Activated T-cell treated with anti-CD3 and anti-CD28 coated beads for 4 hours (primary cell): Measurements from ENCODE around the gene NCBP3.
"Not testable (repeated sequence)": the region's sequence is repeated elsewhere in the genome, so short reads cannot be mapped to it uniquely, and the experiment has no call there.

Source experiments
- DNase-seq: peaks from one replicate; pipeline ENCODE4 v3.0.0-alpha.2; 2020

The NCBP3 gene

GRCh38 chr17:3880983-3881382 is 34.9 kb upstream of the NCBP3 start:
- DNase-seq = no peak

GRCh38 chr17:3879591-3880417 is 33.8 kb upstream of the NCBP3 start:
- no peak for DNase-seq

- DNase-seq = no peak
Observed at GRCh38 chr17:3879186-3879585, 33.1 kb upstream of the NCBP3 start.

GRCh38 chr17:3877220-3877619 is 31.2 kb upstream of the NCBP3 start:
- DNase-seq = no peak

- no peak for DNase-seq
Observed at GRCh38 chr17:3875317-3875716, 29.3 kb upstream of the NCBP3 start.

GRCh38 chr17:3873862-3874261 is 27.8 kb upstream of the NCBP3 start:
- DNase-seq = no peak

GRCh38 chr17:3870871-3871306 is 24.8 kb upstream of the NCBP3 start:
- DNase-seq = no peak

GRCh38 chr17:3867606-3868005 is 21.6 kb upstream of the NCBP3 start:
- no peak for DNase-seq

GRCh38 chr17:3867106-3867505 is 21.1 kb upstream of the NCBP3 start:
- DNase-seq = no peak

GRCh38 chr17:3866276-3866675 is 20.2 kb upstream of the NCBP3 start:
- DNase-seq = no peak

- DNase-seq = no peak
Observed at GRCh38 chr17:3865176-3865575, 19.1 kb upstream of the NCBP3 start.

- DNase-seq = no peak
Observed at GRCh38 chr17:3864534-3864933, 18.5 kb upstream of the NCBP3 start.

- DNase-seq = no peak
Observed at GRCh38 chr17:3861761-3862681, 16.0 kb upstream of the NCBP3 start.

- no peak for DNase-seq
Observed at GRCh38 chr17:3860939-3861700, 15.1 kb upstream of the NCBP3 start.

GRCh38 chr17:3859940-3860339 is 13.9 kb upstream of the NCBP3 start:
- no peak for DNase-seq

GRCh38 chr17:3857261-3858105 is 11.4 kb upstream of the NCBP3 start:
- DNase-seq = no peak

GRCh38 chr17:3854204-3854603 is 8.2 kb upstream of the NCBP3 start:
- not testable (repeated sequence) for DNase-seq

GRCh38 chr17:3852561-3852960 is 6.5 kb upstream of the NCBP3 start:
- DNase-seq = no peak

GRCh38 chr17:3851461-3852100 is 5.5 kb upstream of the NCBP3 start:
- no peak for DNase-seq

- no peak for DNase-seq
Observed at GRCh38 chr17:3848229-3848835, 2.3 kb upstream of the NCBP3 start.

- no peak for DNase-seq
Observed at GRCh38 chr17:3847165-3847670, 1.2 kb upstream of the NCBP3 start.
